NCI-H187 (cell line): Measurements from ENCODE around the gene TOX2.

Source experiments
- DNase-seq, 2 experiments: peaks; one replicate each; lab custom pipeline; 2025; lab: John Stamatoyannopoulos, UW

The TOX2 gene

GRCh38 chr20:43975096-43975768 lies 60.6 kb downstream of the TOX2 start:
- DNase-seq = no peak

DNA sequence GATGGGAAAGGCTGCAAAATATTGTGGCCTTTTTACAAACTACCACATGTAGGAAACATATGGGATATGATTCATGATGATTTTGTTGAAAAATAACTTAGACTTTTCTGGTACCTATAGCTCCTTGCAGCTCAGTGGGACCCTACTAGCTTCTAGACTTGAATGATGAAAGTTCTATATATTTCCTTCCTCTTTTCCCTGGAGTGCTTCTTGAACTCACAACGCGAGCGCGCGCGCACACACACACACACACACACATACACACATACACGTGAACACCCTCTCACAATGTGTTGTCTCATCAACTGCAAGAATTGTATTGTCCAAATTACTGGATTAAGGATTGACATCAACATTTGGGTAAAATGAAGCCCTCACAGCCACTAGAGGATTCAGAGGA lies 61.9 kb downstream of the TOX2 start:
- no peak for DNase-seq

DNA sequence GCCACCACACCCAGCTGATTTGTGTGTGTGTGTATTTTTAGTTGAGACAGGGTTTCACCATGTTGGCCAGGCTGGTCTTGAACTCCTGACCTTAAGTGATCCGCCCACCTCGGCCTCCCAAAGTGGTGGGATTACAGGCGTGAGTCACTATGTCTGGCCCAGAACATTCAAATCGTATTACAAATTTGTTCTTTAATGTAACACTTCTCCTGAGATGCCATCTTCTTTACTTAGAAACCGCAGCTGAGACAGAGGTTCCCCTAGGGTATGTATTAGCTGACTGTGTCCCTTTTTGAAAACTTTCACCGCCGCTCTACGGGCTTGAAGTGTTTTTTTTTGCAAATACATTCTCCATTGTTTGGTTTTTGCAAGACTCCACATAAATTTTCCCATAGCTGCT lies 62.6 kb downstream of the TOX2 start:
- DNase-seq = no peak

DNA sequence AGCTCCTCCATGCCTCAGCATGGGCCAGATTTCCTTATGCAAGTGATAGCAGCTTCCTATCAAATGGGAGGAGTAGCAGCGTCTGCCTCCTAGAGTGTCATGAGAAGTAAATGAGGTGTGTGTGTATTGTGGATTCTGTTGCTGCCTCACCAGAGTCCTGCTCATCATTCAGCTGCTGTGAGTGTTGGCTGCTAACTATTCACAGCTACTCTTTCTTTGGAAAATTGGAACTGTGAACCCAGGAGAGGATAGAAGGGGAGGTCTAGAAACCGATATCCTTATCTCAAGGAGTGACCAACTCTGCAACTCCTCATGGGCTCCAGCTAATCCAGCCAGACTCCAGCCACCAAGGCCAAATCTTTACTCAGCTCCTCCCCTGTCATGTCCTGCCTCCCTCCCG lies 63.3 kb downstream of the TOX2 start:
- DNase-seq = no peak

- DNase-seq = no peak
These were observed 65.0 kb downstream of the TOX2 start for GRCh38 chr20:43979576-43980105.

GRCh38 chr20:43981540-43981939 lies 66.9 kb downstream of the TOX2 start:
- no peak for DNase-seq

DNA sequence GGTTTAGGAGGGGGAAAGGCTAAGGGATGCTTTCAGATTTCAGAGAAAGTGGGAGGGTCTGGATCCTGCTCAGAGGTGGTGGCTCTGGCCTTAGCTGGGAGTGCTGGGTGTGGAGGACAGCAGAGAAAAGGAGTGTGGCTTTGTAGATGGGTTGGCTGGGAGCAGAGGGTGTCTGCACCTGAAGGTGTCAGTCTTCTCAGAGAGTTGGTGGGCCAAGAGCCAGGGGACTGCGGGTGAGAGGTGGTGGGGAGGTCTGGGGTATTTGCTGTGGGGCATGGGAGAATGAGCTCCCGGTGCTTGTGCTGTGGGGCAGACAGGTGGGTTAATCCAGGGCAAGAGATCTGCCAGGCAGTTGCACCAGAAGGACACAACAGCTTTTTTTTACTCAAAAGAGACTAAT lies 67.4 kb downstream of the TOX2 start:
- DNase-seq = no peak

DNA sequence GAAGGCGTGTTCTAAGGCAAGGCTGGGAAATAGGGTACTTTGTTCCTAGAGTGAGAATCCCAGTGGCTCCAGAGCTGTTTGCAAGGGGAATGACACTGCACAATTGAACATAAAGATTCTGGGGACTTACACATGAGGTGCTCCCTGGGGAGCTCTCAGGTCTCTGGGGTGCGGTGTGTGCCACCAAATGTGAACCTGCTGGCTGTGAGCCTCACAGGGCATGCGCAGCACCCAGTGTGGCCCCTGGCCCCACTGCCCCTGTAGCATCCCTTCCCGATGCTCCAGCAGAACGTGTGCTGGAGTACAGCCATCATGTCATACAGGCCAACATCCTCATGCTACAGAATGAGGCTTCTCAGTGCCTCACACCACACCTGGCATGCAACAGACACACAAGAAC lies 68.2 kb downstream of the TOX2 start:
- no peak for DNase-seq

DNA sequence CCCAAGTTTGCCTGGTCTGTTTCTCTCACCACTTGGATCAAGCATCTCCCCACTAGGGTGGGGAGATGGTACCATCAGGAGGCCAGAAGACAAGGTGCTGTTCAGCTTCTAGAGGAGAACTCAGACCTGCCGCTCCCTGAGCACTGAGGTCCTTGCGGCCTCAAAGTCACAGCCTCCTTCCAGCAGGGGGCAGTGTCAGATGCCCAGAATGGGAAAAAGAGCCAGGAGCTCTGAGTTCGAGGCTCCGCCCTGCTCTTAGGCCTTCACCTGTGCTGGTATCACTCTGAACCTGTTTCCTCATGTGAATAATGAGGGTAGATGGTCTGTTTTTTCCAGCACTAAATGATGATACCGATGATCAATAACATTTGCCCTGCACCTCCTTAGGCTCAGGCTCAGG lies 68.7 kb downstream of the TOX2 start:
- no peak for DNase-seq

DNA sequence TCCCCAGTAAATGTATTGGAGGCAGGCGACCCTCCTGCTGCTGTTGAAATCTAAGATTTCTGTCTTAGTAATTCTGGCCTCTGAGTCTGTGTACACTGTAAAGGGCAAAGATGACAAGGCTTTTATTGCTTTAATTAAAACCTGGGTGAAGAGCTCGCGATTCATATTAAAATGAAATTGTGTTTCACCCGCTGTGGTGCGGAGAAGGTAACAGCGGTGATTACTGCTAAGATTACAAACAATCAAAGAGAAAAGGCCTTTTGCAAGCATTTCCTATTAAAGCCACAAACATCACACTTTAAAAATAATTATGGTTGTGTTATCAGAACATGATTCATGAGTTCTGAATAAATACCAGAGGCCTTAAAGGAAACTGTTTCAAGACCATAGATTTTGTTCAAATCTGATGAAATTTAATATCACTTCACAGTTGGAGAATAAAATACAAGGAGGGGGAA lies 69.3 kb downstream of the TOX2 start:
- DNase-seq = no peak

DNA sequence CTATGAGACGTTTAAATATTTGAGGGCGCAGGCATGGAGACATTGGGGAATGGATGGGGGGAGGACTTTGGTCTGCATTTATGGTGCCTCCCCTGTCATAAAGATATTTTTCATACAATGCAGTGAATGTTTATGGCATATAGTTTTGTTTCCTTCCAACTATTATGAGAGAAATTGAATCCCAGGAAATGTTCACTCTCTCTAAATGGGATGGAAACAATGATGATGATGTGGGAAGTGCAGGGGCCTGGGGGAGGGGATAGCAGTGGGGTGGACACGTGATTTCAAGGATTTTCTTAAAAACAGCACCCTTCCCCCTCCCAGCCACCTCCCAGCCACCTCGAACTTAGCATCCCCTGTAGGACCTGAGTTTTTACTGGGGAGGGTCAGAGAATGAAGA lies 69.9 kb downstream of the TOX2 start:
- DNase-seq = no peak

- no peak for DNase-seq
These were observed 70.5 kb downstream of the TOX2 start for GRCh38 chr20:43985121-43985520.

- DNase-seq = no peak
These were observed 71.1 kb downstream of the TOX2 start for GRCh38 chr20:43985608-43986316.

DNA sequence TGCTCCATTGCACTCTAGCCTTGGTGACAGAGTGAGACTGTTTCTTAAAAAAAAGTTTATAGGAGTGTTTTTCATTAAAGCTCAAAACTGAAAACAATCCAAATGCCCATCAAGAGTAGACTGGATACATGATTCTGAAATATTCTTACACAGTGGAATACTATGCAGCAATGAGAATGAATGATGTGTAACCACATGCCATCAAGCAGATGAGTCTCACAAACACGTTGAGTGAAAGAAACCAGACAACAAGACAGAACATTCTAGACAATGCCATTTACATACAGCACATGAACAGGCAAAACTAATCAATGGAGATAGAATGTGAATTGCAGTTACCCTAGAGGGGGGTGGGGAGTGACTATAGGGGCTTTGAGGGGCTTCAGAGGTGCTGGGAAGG lies 72.4 kb downstream of the TOX2 start:
- no peak for DNase-seq

- DNase-seq = no peak
These were observed 72.9 kb downstream of the TOX2 start for GRCh38 chr20:43987531-43987930.

- DNase-seq = no peak
These were observed 73.8 kb downstream of the TOX2 start for GRCh38 chr20:43988451-43988850.

DNA sequence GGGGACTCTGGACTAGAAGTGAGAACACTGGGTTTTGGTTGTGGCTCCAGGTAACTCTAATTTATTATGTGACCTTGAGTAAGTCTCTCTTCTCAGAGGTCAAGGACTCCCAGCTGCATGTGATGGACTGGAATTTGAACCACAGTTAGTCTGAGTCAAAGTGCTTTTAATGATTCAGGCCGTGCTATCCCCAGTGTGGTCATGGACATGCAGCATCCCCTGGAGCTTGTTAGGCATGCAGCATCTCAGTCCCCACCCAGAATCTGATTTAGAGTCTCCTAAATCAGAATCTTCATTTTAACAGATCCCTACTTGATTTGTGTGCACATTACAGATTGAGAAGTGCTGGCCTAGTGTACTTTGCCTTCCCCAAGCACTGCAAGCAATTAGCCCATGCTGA lies 74.2 kb downstream of the TOX2 start:
- DNase-seq = no peak

GRCh38 chr20:43991261-43991660 lies 76.6 kb downstream of the TOX2 start:
- DNase-seq = no peak

- no peak for DNase-seq
These were observed 77.3 kb downstream of the TOX2 start for GRCh38 chr20:43991982-43992381.

DNA sequence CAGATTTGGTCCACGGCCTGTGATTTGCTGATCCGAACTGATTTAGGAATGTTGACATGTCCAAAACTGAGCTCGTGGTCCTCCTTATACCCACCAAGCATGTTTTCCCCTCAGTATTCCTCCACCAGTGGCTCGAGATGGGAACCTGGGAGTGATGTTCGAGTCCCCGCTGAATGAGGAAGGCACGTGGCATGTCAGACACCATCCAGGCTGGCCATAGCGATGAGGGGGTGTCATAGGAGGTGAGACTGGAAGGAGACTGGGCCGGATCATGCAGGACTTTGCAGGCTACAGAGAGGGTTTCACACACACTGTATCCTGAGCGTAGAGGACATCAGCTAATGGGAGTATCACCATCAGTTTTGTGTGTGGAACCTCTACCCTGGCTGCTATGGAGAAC lies 78.2 kb downstream of the TOX2 start:
- DNase-seq = no peak

- no peak for DNase-seq
These were observed 78.9 kb downstream of the TOX2 start for GRCh38 chr20:43993560-43993959.

GRCh38 chr20:43994486-43995100 lies 79.9 kb downstream of the TOX2 start:
- no peak for DNase-seq

- no peak for DNase-seq
These were observed 81.0 kb downstream of the TOX2 start for GRCh38 chr20:43995645-43996044.
